HL-60 (cell line): ENCODE data around the gene GOLGA8T.
"Not testable (repeated sequence)": the region's sequence is repeated elsewhere in the genome, so short reads cannot be mapped to it uniquely, and the experiment has no call there.

Experiments
- DNase-seq, 2 experiments: peaks; one replicate each; pipeline ENCODE4 v3.0.0-alpha.2; 2010 to 2020; ENCODE audit warnings: low read depth in 1 of 2, low spot score in 1 of 2
- H3K27ac ChIP-seq: fragments of 250-450 bp; sonication (Bioruptor Pico); replicated peaks from 2 replicates; pipeline ENCODE4 v1.5.1; 2020; ENCODE audit warnings: mild to moderate bottlenecking, moderate library complexity
- H3K27me3 ChIP-seq: fragments of 250-450 bp; sonication (Bioruptor Pico); 2 replicates; pipeline ENCODE4 v1.5.1; 2021; ENCODE audit warnings: mild to moderate bottlenecking, moderate library complexity; ENCODE audit not compliant: insufficient read depth, poor library complexity, severe bottlenecking
- H3K4me3 ChIP-seq: replicated peaks from 2 replicates; pipeline ENCODE4 v1.5.1; 2011; ENCODE audit warnings: mild to moderate bottlenecking, control low read depth, low read length; ENCODE audit not compliant: insufficient read depth

The GOLGA8T gene

DNA sequence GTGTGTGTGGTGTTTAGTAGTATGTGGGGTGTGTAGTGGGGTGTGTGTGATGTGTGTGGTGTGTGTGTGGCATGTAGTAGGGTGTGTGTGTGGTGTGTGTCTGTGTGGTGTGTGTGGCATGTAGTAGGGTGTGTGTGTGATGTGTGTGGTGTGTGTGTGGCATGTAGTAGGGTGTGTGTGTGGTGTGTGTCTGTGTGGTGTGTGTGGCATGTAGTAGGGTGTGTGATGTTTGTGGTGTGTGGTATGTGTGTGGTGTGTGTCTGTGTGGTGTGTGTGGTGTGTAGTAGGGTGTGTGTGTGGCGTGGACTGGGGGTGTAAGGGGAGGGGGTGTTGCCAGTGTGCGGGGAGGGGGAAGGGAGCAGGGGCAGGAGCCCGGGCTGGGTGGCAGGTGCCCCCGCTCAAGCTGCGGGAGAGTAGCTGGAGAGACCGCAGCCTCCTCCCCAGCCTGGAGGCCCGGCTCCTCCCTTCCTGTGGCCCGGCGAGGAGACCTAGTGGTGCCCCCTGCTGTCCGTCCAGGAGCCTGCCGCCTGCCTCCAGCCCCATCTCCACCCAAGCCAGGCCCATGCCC is 38.3 kb downstream of the GOLGA8T start:
- H3K27ac ChIP-seq, H3K27me3 ChIP-seq, H3K4me3 ChIP-seq: not testable (repeated sequence)
- DNase-seq: peak in 1 of 2 experiments; percentile 75

DNA sequence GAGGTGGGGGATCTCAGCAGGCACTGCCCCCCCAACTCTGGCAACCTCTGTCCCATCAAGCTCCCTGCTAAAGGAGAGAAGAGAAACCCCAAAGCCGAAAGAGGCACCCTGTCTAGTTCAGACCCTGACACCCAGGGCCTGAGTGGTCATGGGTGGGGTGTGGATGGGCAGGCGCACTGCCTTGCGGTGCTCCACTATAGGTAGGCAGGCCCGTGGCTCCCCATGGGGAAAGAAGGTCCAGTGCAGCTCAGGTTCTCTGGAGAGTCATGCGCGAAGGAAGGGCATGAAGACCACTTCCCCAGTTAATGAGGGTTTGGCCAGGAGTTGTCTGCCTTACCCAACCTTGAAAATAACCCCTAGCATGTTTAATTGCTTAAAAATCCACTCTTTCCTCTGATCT is 40.4 kb downstream of the GOLGA8T start:
- not testable (repeated sequence) for H3K27me3 ChIP-seq, H3K4me3 ChIP-seq, H3K27ac ChIP-seq, DNase-seq

DNA sequence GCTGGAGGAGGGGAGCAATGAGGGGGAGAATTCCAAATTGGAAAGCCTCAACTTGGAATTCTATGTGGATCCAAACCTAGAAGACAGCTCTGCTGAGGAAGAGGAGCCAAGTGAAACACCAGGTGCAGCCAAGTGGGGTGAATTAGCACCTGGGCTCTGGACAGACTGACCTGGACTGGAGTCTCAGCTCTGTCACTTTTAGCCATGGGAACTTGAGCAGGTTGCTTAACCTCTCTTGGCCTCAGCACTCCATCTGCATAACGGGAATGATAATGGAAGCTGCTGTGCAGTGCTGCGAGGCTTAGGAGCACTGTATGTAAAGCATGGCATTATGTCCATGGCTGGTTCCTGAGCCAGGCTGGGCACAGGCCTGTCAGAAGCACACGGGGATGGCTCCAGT is 41.8 kb downstream of the GOLGA8T start:
- not testable (repeated sequence) for H3K27ac ChIP-seq, DNase-seq, H3K4me3 ChIP-seq, H3K27me3 ChIP-seq

DNA sequence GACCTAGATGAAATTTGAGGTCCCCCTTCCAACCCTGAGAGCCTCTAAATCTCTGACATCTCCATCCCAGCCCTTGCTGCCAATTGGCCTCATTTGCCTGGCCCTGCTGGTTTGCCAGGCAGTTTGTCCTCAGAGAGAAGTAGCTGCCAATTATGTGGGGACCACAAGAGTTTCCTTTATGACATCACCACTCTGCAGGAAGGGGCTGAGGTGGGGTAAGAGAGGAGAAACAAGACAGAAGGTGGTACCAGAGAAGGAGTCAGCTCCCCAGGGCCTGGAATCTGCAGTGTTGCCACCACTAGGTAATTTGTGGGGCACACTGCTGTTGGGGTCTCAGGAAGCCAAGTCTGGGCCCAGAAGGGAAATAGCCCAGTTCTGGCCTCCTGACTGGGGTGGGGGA is 45.0 kb downstream of the GOLGA8T start:
- not testable (repeated sequence) for H3K4me3 ChIP-seq, DNase-seq, H3K27ac ChIP-seq, H3K27me3 ChIP-seq

DNA sequence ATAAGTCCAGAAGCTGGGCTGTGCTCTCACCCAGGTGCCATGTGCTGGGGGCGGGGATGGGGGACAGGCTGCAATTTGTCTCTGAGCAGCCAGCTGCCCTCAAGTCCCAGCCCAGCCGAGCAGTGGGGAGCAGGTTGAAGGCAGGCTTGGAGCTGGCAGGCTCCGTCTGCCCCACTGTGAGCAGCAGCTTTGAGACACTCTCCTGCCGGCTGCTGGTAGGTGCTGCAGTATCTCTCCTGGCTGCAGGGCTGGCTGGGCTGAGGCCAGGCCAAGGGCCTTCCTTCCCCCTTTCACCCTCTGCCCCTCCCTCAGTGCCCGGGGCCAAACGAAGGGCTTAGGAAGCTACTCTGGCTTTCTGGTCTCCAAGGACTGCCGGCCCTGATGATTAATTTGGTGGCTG is 50.6 kb downstream of the GOLGA8T start:
- H3K27me3 ChIP-seq, DNase-seq, H3K27ac ChIP-seq, H3K4me3 ChIP-seq: not testable (repeated sequence)

DNA sequence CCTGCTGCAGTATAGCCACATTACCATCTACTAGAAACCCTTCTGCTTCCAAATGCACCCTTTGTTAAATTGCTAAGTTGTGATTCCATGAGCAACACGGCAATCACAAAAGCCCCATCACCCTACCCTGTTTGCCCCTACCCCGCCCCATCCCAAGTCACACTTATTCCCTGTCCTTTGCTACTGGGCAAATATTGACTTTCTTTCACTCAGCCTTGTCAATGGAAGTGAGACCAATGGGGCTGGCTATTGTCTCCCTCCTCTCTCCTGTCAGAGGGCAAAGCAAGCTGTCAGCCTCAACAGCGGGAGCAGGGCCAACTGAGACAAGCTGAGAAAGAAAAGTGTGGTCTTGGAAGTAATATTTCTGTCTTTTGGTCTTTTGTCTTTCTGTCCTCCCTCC is 52.6 kb downstream of the GOLGA8T start:
- DNase-seq, H3K27me3 ChIP-seq, H3K27ac ChIP-seq, H3K4me3 ChIP-seq: not testable (repeated sequence)

DNA sequence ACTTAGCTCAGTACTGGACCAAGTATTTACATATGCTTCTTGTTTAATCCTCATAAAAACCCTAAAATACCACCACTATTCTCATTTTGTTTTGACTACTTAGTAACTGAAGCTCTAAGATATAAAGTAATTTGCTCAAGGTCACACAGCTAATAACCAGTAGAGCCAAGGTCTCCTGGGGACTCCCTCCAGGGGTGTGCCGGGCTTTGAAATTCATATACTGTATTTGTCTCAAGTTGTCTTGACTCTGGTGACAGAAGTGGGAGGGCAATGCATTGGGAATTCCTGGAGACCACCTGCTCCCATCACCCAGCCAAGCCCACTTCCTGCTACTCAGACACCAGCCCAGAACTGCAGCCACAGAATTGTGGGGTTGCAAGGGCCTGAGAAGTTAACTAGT is 54.9 kb downstream of the GOLGA8T start:
- not testable (repeated sequence) for DNase-seq, H3K4me3 ChIP-seq, H3K27ac ChIP-seq, H3K27me3 ChIP-seq

DNA sequence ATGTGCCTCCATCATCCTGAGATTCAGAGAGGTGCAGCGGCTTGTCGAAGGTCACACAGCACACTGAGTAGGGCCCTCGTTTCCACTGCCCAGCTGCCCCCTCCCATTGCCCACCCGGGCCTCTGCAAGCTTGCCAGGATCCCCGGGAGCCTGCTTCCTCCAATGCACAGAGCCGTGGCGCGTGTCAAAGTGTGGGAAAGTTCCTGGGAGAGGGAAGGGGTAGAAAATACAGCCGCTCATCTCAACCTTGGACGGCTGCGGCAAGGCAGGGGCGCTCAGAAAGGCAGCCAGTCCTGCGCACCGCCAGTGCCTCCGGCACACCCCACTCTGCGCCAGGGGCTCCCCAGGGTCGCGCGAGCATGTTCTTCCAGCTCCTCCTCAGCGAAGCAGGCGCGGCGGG is 56.3 kb downstream of the GOLGA8T start:
- not testable (repeated sequence) for H3K4me3 ChIP-seq, DNase-seq, H3K27me3 ChIP-seq, H3K27ac ChIP-seq

DNA sequence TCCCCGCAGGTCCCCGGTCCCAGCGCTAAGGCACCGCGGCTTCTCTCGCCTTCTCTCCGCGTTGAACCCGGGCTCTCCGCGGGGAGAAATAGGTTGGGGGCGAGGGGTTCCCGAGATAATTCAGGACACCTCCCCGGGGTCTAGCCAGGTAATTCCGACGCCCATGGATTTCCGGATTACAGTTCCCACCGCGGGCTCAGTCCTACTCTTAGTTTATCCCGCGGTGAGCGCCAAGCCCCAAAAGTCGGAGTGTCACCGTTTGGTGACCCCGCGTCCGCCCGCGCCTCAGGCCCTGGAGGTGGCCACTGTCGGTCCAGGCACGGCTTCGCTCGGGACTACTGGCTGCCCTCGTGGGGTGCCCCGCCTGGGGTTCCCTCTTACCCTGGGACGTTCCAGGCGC is 56.8 kb downstream of the GOLGA8T start:
- H3K4me3 ChIP-seq, H3K27me3 ChIP-seq, DNase-seq, H3K27ac ChIP-seq: not testable (repeated sequence)

DNA sequence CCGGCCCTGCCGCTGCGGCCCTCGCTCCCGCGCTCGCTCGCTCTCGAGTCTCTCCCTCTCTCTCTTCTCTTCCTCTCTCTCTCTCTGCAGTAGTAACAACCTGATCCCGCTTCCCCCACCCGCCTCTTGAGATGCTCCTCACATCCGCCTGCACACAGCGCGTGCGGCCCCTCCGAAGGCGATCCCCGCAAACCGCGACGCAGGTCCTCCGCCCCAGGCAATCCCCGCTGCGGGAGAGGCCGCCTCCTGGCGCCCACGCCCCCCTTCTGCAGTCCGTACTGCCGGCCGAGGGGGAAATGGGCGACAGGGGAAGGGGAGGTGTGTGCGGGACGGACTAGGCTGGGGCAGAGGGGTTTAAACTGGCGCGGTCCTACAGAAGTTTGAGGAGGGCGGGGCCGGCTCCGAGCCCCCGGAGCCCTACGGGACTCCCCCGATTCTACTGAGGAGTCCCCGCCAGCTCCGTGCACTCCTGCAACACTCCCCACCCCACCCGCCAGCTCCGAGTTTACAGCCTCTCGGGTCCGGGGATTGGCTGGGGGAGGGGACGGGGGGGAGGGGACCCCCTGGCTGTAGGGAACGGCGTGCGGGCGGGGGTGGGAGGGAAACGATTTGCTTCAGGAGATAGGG is 57.4 kb downstream of the GOLGA8T start:
- not testable (repeated sequence) for H3K27me3 ChIP-seq, H3K27ac ChIP-seq, H3K4me3 ChIP-seq, DNase-seq

DNA sequence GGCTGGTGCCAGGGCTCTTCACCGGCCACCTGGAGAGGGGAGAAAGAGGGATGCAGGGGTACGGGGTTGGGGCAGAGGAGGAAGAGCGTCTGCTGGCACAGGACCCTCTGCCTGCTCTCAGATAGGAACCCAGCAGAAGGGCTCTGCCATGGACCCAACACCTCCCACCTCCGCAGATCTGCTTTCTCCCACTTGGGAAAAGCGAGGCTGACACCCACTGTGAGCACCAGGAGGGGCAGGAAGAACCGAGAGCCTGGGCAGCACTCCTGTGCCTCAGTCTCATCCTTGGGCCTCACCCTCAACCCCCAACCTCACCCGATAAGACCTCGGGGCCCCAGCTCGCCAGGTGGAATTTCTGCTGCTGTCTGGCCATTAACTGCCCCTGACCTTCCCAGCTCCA is 58.0 kb downstream of the GOLGA8T start:
- DNase-seq, H3K27me3 ChIP-seq, H3K4me3 ChIP-seq, H3K27ac ChIP-seq: not testable (repeated sequence)
